IMR-90 (cell line): ENCODE results near the gene WDFY2. TPM values are rescaled to one million over a fixed set of nuclear protein-coding genes. Genes with fewer than 3 reads are reported as not detected.

Experiments used
- ATAC-seq: fragments of 200-7000 bp; cut with Tn5 transposase; 2 replicates; pipeline ENCODE4 v1.9.1; 2020; ENCODE audit warnings: low read depth, mild to moderate bottlenecking, moderate library complexity
- BruUV-seq: library from RNA; stranded (reverse); fragments of 400-500 nt; replicated peaks from 2 replicates; lab custom pipeline; 2021; lab: Mats Ljungman, UMichigan
- CTCF ChIA-PET: fragments of 300-600 bp; formaldehyde crosslinking; extraction: SDS; loops from one replicate; lab custom pipeline; 2021; ENCODE audit warnings: antibody characterized with exemption; lab: Yijun Ruan, JAX
- POLR2A ChIA-PET: fragments of 300-600 bp; sonication (Branson Sonifier 250); formaldehyde crosslinking; loops from one replicate; lab custom pipeline; 2022; ENCODE audit warnings: antibody characterized with exemption; ENCODE audit not compliant: unreplicated experiment; lab: Charles Lee
- DNase-seq: peaks from one replicate; pipeline ENCODE4 v3.0.0; 2013
- H2AFZ ChIP-seq: replicated peaks from 2 replicates; pipeline ENCODE3; 2013; ENCODE audit warnings: low read length, mild to moderate bottlenecking; ENCODE audit not compliant: poor library complexity
- H2AK5ac ChIP-seq: 2 replicates; pipeline ENCODE4 v1.6.1; 2013; ENCODE audit warnings: low read depth, low read length, inconsistent platforms
- H2AK9ac ChIP-seq: replicated peaks from 2 replicates; pipeline ENCODE3; 2013; ENCODE audit warnings: mild to moderate bottlenecking, low read depth, low read length, moderate library complexity; ENCODE audit not compliant: poor library complexity
- H2BK120ac ChIP-seq: 2 replicates; pipeline ENCODE4 v1.6.1; 2013; ENCODE audit warnings: low read depth, low read length, inconsistent platforms
- H2BK15ac ChIP-seq: 3 replicates; pipeline ENCODE4 v1.6.1; 2013; ENCODE audit warnings: low read depth, low read length, inconsistent platforms
- H2BK20ac ChIP-seq: 2 replicates; pipeline ENCODE4 v1.6.1; 2013; ENCODE audit warnings: low read depth, mild to moderate bottlenecking, inconsistent platforms, low read length, moderate library complexity
- H2BK5ac ChIP-seq: 2 replicates; pipeline ENCODE4 v1.6.1; 2013; ENCODE audit warnings: mild to moderate bottlenecking, low read depth, low read length, inconsistent platforms; ENCODE audit not compliant: poor library complexity, severe bottlenecking
- H3K14ac ChIP-seq: replicated peaks from 2 replicates; pipeline ENCODE4 v1.6.1; 2013; ENCODE audit warnings: low read depth, low read length, inconsistent platforms
- H3K18ac ChIP-seq: 2 replicates; pipeline ENCODE4 v1.6.1; 2013; ENCODE audit warnings: low read depth, low read length, control low read depth
- H3K23ac ChIP-seq: 2 replicates; pipeline ENCODE4 v1.6.1; 2013; ENCODE audit warnings: low read depth, low read length, inconsistent platforms
- H3K27ac ChIP-seq: 2 replicates; pipeline ENCODE4 v1.5.1; 2013; ENCODE audit warnings: mild to moderate bottlenecking, control low read depth, low read length; ENCODE audit not compliant: insufficient read depth
- H3K27me3 ChIP-seq: 2 replicates; pipeline ENCODE4 v1.6.1; 2013; ENCODE audit warnings: low read length; ENCODE audit not compliant: control insufficient read depth, insufficient read depth
- H3K36me3 ChIP-seq: 2 replicates; pipeline ENCODE4 v1.6.1; 2013; ENCODE audit warnings: low read length, mixed read lengths; ENCODE audit not compliant: control insufficient read depth, insufficient read depth
- H3K4ac ChIP-seq: 2 replicates; pipeline ENCODE4 v1.6.1; 2013; ENCODE audit warnings: low read depth, low read length, inconsistent platforms
- H3K4me1 ChIP-seq: 2 replicates; pipeline ENCODE4 v1.6.1; 2013; ENCODE audit warnings: low read length, mixed read lengths; ENCODE audit not compliant: control insufficient read depth, insufficient read depth
- H3K4me2 ChIP-seq: 2 replicates; pipeline ENCODE4 v1.6.1; 2013; ENCODE audit warnings: low read depth, mild to moderate bottlenecking, control low read depth, low read length, moderate library complexity
- H3K4me3 ChIP-seq: 2 replicates; pipeline ENCODE4 v1.5.1; 2013; ENCODE audit warnings: low read depth, mild to moderate bottlenecking, control low read depth, low read length, moderate library complexity; ENCODE audit not compliant: insufficient read depth
- H3K56ac ChIP-seq: 2 replicates; pipeline ENCODE4 v1.6.1; 2013; ENCODE audit warnings: low read length, inconsistent platforms; ENCODE audit not compliant: insufficient read depth; ENCODE audit errors: extremely low read depth
- H3K79me1 ChIP-seq, 2 experiments: 2 replicates each; pipeline ENCODE4 v1.6.1; 2013; ENCODE audit warnings: low read length in 2 of 2, inconsistent platforms in 1 of 2, low read depth in 1 of 2
- H3K9ac ChIP-seq: 2 replicates; pipeline ENCODE4 v1.6.1; 2013; ENCODE audit warnings: low read depth, low read length, control low read depth
- H3K9me1 ChIP-seq: 2 replicates; pipeline ENCODE4 v1.6.1; 2013; ENCODE audit warnings: low read length, inconsistent platforms; ENCODE audit not compliant: insufficient read depth
- H3K9me3 ChIP-seq: 2 replicates; pipeline ENCODE4 v1.6.1; 2013; ENCODE audit warnings: low read length; ENCODE audit not compliant: control insufficient read depth, insufficient read depth
- H4K20me1 ChIP-seq: 2 replicates; pipeline ENCODE4 v1.6.1; 2013; ENCODE audit warnings: low read length, inconsistent platforms; ENCODE audit not compliant: insufficient read depth
- H4K5ac ChIP-seq: 2 replicates; pipeline ENCODE4 v1.6.1; 2013; ENCODE audit warnings: mild to moderate bottlenecking, low read depth, low read length, control low read depth
- H4K8ac ChIP-seq, 2 experiments: 2 replicates each; pipeline ENCODE4 v1.6.1; 2013; ENCODE audit warnings: low read depth in 2 of 2, low read length in 2 of 2, control low read depth in 1 of 2, inconsistent platforms in 1 of 2
- H4K91ac ChIP-seq: 2 replicates; pipeline ENCODE4 v1.6.1; 2013; ENCODE audit warnings: low read depth, low read length, inconsistent platforms; ENCODE audit not compliant: insufficient read depth
- BHLHE40 ChIP-seq: fragments of 150-350 bp; IDR thresholded peaks from 2 replicates; pipeline ENCODE4 v1.6.1; 2016; ENCODE audit warnings: mild to moderate bottlenecking, low read depth, low read length
- RAD21 ChIP-seq: IDR thresholded peaks from 2 replicates; pipeline ENCODE4 v1.6.1; 2012; ENCODE audit warnings: low read length, improper control_type of control experiment
- RFX5 ChIP-seq: IDR thresholded peaks from 2 replicates; pipeline ENCODE4 v1.8.0; 2012; ENCODE audit warnings: low read depth, mild to moderate bottlenecking, low read length, moderate library complexity
- WGBS, 2 experiments: methylation state at CpG; one replicate each; pipeline versions ENCODE4 v1.1.5 to v1.1.7; 2013; ENCODE audit warnings: missing lambda C conversion rate in 2 of 2; ENCODE audit not compliant: insufficient read length in 1 of 2; ENCODE audit errors: extremely low coverage in 2 of 2; 5-methylcytosine and 5-hydroxymethylcytosine counted together
- dilution Hi-C: fragments of 300-500 bp; cut with HindIII; formaldehyde crosslinking; loops from one replicate; pipeline ENCODE4 v1.14.3; 2018; ENCODE audit warnings: low sequenced_read_pairs; ENCODE audit not compliant: unreplicated experiment
- in situ Hi-C: fragments of 300-500 bp; cut with MboI; formaldehyde crosslinking; loops from 3 replicates; pipeline ENCODE4 v1.14.3; 2019; ENCODE audit warnings: low sequenced_read_pairs, inconsistent platforms, mixed read lengths
- intact Hi-C: fragments of 100-400 bp; cut with micrococcal nuclease; formaldehyde crosslinking; loops from 2 replicates; pipeline ENCODE4 v1.10.0; 2022
- polyA plus RNA-seq, 3 experiments: library from polyadenylated mRNA; depleted of rRNA; stranded (reverse); fragments of >200 nt; gene quantifications; 2 replicates each; pipeline ENCODE4 v1.2.3, GENCODE V29; 2012; ENCODE audit warnings: low replicate concordance in 1 of 3
- total RNA-seq: library from RNA; depleted of rRNA; stranded (reverse); fragments of >200 nt; gene quantifications from 2 replicates; pipeline ENCODE4 v1.2.3, GENCODE V29; 2012

The WDFY2 gene
- total and polyA plus RNA-seq, 2 of the 4 experiments (the other 2 are of a cell fraction), result 4.3 to 5.4 TPM

- H2BK120ac ChIP-seq, result no peak overlapping the region
- no TSS peak for BruUV-seq
- no peak overlapping the region for H3K14ac ChIP-seq
- H2AK9ac ChIP-seq, result no peak overlapping the region
- peaks cover 13% of the 10 kb centered on the region for H3K9me1 ChIP-seq
- CTCF ChIA-PET, result no interaction called here
- peaks cover 11% of the 10 kb centered on the region for H3K4me1 ChIP-seq
- H3K9ac ChIP-seq, result no peak overlapping the region
- no peak for ATAC-seq
- H3K27ac ChIP-seq, result no peak overlapping the region
- H3K4me2 ChIP-seq, result no peak overlapping the region
- no peaks in the 10 kb centered on the region for H3K36me3 ChIP-seq
- H2BK20ac ChIP-seq, result no peak overlapping the region
- WGBS, 2 experiments, result 94% methylated on average over 2 of the region's 3 CpGs; no CpG with 5 or more reads in 1 of the 2 experiments
- H3K23ac ChIP-seq, result no peak overlapping the region
- in situ Hi-C loops (no loop called here), dilution Hi-C loops (no loop called here), intact Hi-C loops (no loop called here)
- 0 out of 2 replicates have a peak overlapping the region, but pooled peaks have one; percentile 1 for H2AK5ac ChIP-seq
- no peak overlapping the region for H4K91ac ChIP-seq
- no peaks in the 10 kb centered on the region for H3K9me3 ChIP-seq
- H2BK5ac ChIP-seq, result peak overlapping the region; percentile 21
- no peaks in the 10 kb centered on the region for H3K27me3 ChIP-seq
- H4K8ac ChIP-seq, result no peak overlapping the region
- H3K79me1 ChIP-seq, result peaks cover 36 to 80% of the 10 kb centered on the region in 2 experiments
- no peak overlapping the region for H3K4me3 ChIP-seq
- no peak for DNase-seq
- POLR2A ChIA-PET, result no interaction called here
- H3K56ac ChIP-seq, result no peak overlapping the region
- H3K18ac ChIP-seq, result no peak overlapping the region
- no peak overlapping the region for H2AFZ ChIP-seq
- H4K5ac ChIP-seq, result no peak overlapping the region
- no peaks in the 10 kb centered on the region for H4K20me1 ChIP-seq
- no peak overlapping the region; the same call in 1 of the 2 replicates for H3K4ac ChIP-seq
- no peak for TF ChIP-seq BHLHE40
- no peak for TF ChIP-seq RAD21
- no peak for TF ChIP-seq RFX5
- H2BK15ac ChIP-seq, result no peak overlapping the region
Measured at GRCh38 chr13:51626749-51627148, 42.5 kb downstream of the WDFY2 start.
